IMR-90 (cell line): ENCODE measurements around the gene MEF2B. TPM values are rescaled to one million over a fixed set of nuclear protein-coding genes. Genes with fewer than 3 reads are reported as not detected.

Experiments used
- ATAC-seq: fragments of 200-7000 bp; cut with Tn5 transposase; 2 replicates; pipeline ENCODE4 v1.9.1; 2020; ENCODE audit warnings: low read depth, mild to moderate bottlenecking, moderate library complexity
- BruUV-seq: library from RNA; stranded (reverse); fragments of 400-500 nt; replicated peaks from 2 replicates; lab custom pipeline; 2021; lab: Mats Ljungman, UMichigan
- CTCF ChIA-PET: fragments of 300-600 bp; formaldehyde crosslinking; extraction: SDS; loops from one replicate; lab custom pipeline; 2021; ENCODE audit warnings: antibody characterized with exemption; lab: Yijun Ruan, JAX
- POLR2A ChIA-PET: fragments of 300-600 bp; sonication (Branson Sonifier 250); formaldehyde crosslinking; loops from one replicate; lab custom pipeline; 2022; ENCODE audit warnings: antibody characterized with exemption; ENCODE audit not compliant: unreplicated experiment; lab: Charles Lee
- DNase-seq: peaks from one replicate; pipeline ENCODE4 v3.0.0; 2013
- H2AFZ ChIP-seq: replicated peaks from 2 replicates; pipeline ENCODE3; 2013; ENCODE audit warnings: low read length, mild to moderate bottlenecking; ENCODE audit not compliant: poor library complexity
- H2AK5ac ChIP-seq: 2 replicates; pipeline ENCODE4 v1.6.1; 2013; ENCODE audit warnings: low read depth, low read length, inconsistent platforms
- H2AK9ac ChIP-seq: replicated peaks from 2 replicates; pipeline ENCODE3; 2013; ENCODE audit warnings: mild to moderate bottlenecking, low read depth, low read length, moderate library complexity; ENCODE audit not compliant: poor library complexity
- H2BK120ac ChIP-seq: 2 replicates; pipeline ENCODE4 v1.6.1; 2013; ENCODE audit warnings: low read depth, low read length, inconsistent platforms
- H2BK15ac ChIP-seq: 3 replicates; pipeline ENCODE4 v1.6.1; 2013; ENCODE audit warnings: low read depth, low read length, inconsistent platforms
- H2BK20ac ChIP-seq: 2 replicates; pipeline ENCODE4 v1.6.1; 2013; ENCODE audit warnings: low read depth, mild to moderate bottlenecking, inconsistent platforms, low read length, moderate library complexity
- H2BK5ac ChIP-seq: 2 replicates; pipeline ENCODE4 v1.6.1; 2013; ENCODE audit warnings: mild to moderate bottlenecking, low read depth, low read length, inconsistent platforms; ENCODE audit not compliant: poor library complexity, severe bottlenecking
- H3K14ac ChIP-seq: replicated peaks from 2 replicates; pipeline ENCODE4 v1.6.1; 2013; ENCODE audit warnings: low read depth, low read length, inconsistent platforms
- H3K18ac ChIP-seq: 2 replicates; pipeline ENCODE4 v1.6.1; 2013; ENCODE audit warnings: low read depth, low read length, control low read depth
- H3K23ac ChIP-seq: 2 replicates; pipeline ENCODE4 v1.6.1; 2013; ENCODE audit warnings: low read depth, low read length, inconsistent platforms
- H3K27ac ChIP-seq: 2 replicates; pipeline ENCODE4 v1.5.1; 2013; ENCODE audit warnings: mild to moderate bottlenecking, control low read depth, low read length; ENCODE audit not compliant: insufficient read depth
- H3K27me3 ChIP-seq: 2 replicates; pipeline ENCODE4 v1.6.1; 2013; ENCODE audit warnings: low read length; ENCODE audit not compliant: control insufficient read depth, insufficient read depth
- H3K36me3 ChIP-seq: 2 replicates; pipeline ENCODE4 v1.6.1; 2013; ENCODE audit warnings: low read length, mixed read lengths; ENCODE audit not compliant: control insufficient read depth, insufficient read depth
- H3K4ac ChIP-seq: 2 replicates; pipeline ENCODE4 v1.6.1; 2013; ENCODE audit warnings: low read depth, low read length, inconsistent platforms
- H3K4me1 ChIP-seq: 2 replicates; pipeline ENCODE4 v1.6.1; 2013; ENCODE audit warnings: low read length, mixed read lengths; ENCODE audit not compliant: control insufficient read depth, insufficient read depth
- H3K4me2 ChIP-seq: 2 replicates; pipeline ENCODE4 v1.6.1; 2013; ENCODE audit warnings: low read depth, mild to moderate bottlenecking, control low read depth, low read length, moderate library complexity
- H3K4me3 ChIP-seq: 2 replicates; pipeline ENCODE4 v1.5.1; 2013; ENCODE audit warnings: low read depth, mild to moderate bottlenecking, control low read depth, low read length, moderate library complexity; ENCODE audit not compliant: insufficient read depth
- H3K56ac ChIP-seq: 2 replicates; pipeline ENCODE4 v1.6.1; 2013; ENCODE audit warnings: low read length, inconsistent platforms; ENCODE audit not compliant: insufficient read depth; ENCODE audit errors: extremely low read depth
- H3K79me1 ChIP-seq, 2 experiments: 2 replicates each; pipeline ENCODE4 v1.6.1; 2013; ENCODE audit warnings: low read length in 2 of 2, inconsistent platforms in 1 of 2, low read depth in 1 of 2
- H3K9ac ChIP-seq: 2 replicates; pipeline ENCODE4 v1.6.1; 2013; ENCODE audit warnings: low read depth, low read length, control low read depth
- H3K9me1 ChIP-seq: 2 replicates; pipeline ENCODE4 v1.6.1; 2013; ENCODE audit warnings: low read length, inconsistent platforms; ENCODE audit not compliant: insufficient read depth
- H3K9me3 ChIP-seq: 2 replicates; pipeline ENCODE4 v1.6.1; 2013; ENCODE audit warnings: low read length; ENCODE audit not compliant: control insufficient read depth, insufficient read depth
- H4K20me1 ChIP-seq: 2 replicates; pipeline ENCODE4 v1.6.1; 2013; ENCODE audit warnings: low read length, inconsistent platforms; ENCODE audit not compliant: insufficient read depth
- H4K5ac ChIP-seq: 2 replicates; pipeline ENCODE4 v1.6.1; 2013; ENCODE audit warnings: mild to moderate bottlenecking, low read depth, low read length, control low read depth
- H4K8ac ChIP-seq, 2 experiments: 2 replicates each; pipeline ENCODE4 v1.6.1; 2013; ENCODE audit warnings: low read depth in 2 of 2, low read length in 2 of 2, control low read depth in 1 of 2, inconsistent platforms in 1 of 2
- H4K91ac ChIP-seq: 2 replicates; pipeline ENCODE4 v1.6.1; 2013; ENCODE audit warnings: low read depth, low read length, inconsistent platforms; ENCODE audit not compliant: insufficient read depth
- BHLHE40 ChIP-seq: fragments of 150-350 bp; IDR thresholded peaks from 2 replicates; pipeline ENCODE4 v1.6.1; 2016; ENCODE audit warnings: mild to moderate bottlenecking, low read depth, low read length
- CEBPB ChIP-seq: IDR thresholded peaks from 2 replicates; pipeline ENCODE4 v1.6.1; 2012; ENCODE audit warnings: low read depth, low read length, improper control_type of control experiment
- MAFK ChIP-seq: IDR thresholded peaks from 2 replicates; pipeline ENCODE4 v1.6.1; 2012; ENCODE audit warnings: low read depth, low read length, improper control_type of control experiment
- MXI1 ChIP-seq: IDR thresholded peaks from 2 replicates; pipeline ENCODE4 v1.6.1; 2012; ENCODE audit warnings: low read depth, mild to moderate bottlenecking, low read length, moderate library complexity, borderline replicate concordance
- RAD21 ChIP-seq: IDR thresholded peaks from 2 replicates; pipeline ENCODE4 v1.6.1; 2012; ENCODE audit warnings: low read length, improper control_type of control experiment
- SMC3 ChIP-seq: fragments of 150-350 bp; IDR thresholded peaks from 2 replicates; pipeline ENCODE4 v1.6.1; 2016; ENCODE audit warnings: low read depth, mild to moderate bottlenecking, antibody characterized with exemption, low read length, moderate library complexity
- WGBS, 2 experiments: methylation state at CpG; one replicate each; pipeline versions ENCODE4 v1.1.5 to v1.1.7; 2013; ENCODE audit warnings: missing lambda C conversion rate in 2 of 2; ENCODE audit not compliant: insufficient read length in 1 of 2; ENCODE audit errors: extremely low coverage in 2 of 2; 5-methylcytosine and 5-hydroxymethylcytosine counted together
- dilution Hi-C: fragments of 300-500 bp; cut with HindIII; formaldehyde crosslinking; loops from one replicate; pipeline ENCODE4 v1.14.3; 2018; ENCODE audit warnings: low sequenced_read_pairs; ENCODE audit not compliant: unreplicated experiment
- in situ Hi-C: fragments of 300-500 bp; cut with MboI; formaldehyde crosslinking; loops from 3 replicates; pipeline ENCODE4 v1.14.3; 2019; ENCODE audit warnings: low sequenced_read_pairs, inconsistent platforms, mixed read lengths
- intact Hi-C: fragments of 100-400 bp; cut with micrococcal nuclease; formaldehyde crosslinking; loops from 2 replicates; pipeline ENCODE4 v1.10.0; 2022
- polyA plus RNA-seq, 3 experiments: library from polyadenylated mRNA; depleted of rRNA; stranded (reverse); fragments of >200 nt; gene quantifications; 2 replicates each; pipeline ENCODE4 v1.2.3, GENCODE V29; 2012; ENCODE audit warnings: low replicate concordance in 1 of 3
- total RNA-seq: library from RNA; depleted of rRNA; stranded (reverse); fragments of >200 nt; gene quantifications from 2 replicates; pipeline ENCODE4 v1.2.3, GENCODE V29; 2012

Gene MEF2B
- total and polyA plus RNA-seq, 2 of the 4 experiments (the other 2 are of a cell fraction): 0.18 to 0.94 TPM

- Histone ChIP-seq H3K4me3 (no peak overlapping the region), H3K23ac (no peak overlapping the region), H2BK20ac (no peak overlapping the region), H3K9me3 (0 out of 2 replicates have a peak, but pooled peaks cover 2% of the 10 kb centered on the region), H3K4me2 (no peak overlapping the region), H3K9ac (no peak overlapping the region), H3K4ac (no peak overlapping the region), H3K18ac (no peak overlapping the region), H2BK120ac (no peak overlapping the region), H2BK5ac (no peak overlapping the region), H2BK15ac (no peak overlapping the region), H4K5ac (no peak overlapping the region), H3K9me1 (no peaks in the 10 kb centered on the region), H2AK5ac (no peak overlapping the region), H3K14ac (no peak overlapping the region), H4K91ac (no peak overlapping the region), H3K79me1 (no peaks in the 10 kb centered on the region), H2AFZ (no peak overlapping the region), H3K56ac (no peak overlapping the region), H3K27ac (no peak overlapping the region), H3K4me1 (no peaks in the 10 kb centered on the region), H3K36me3 (peaks cover 11% of the 10 kb centered on the region; the same call in 1 of the 2 replicates), H4K20me1 (no peaks in the 10 kb centered on the region), H3K27me3 (no peaks in the 10 kb centered on the region), H2AK9ac (no peak overlapping the region), H4K8ac (no peak overlapping the region)
- intact Hi-C loops: no loop called here
- no CpG with 5 or more reads among the region's 1 CpG for WGBS, 2 experiments
- no TSS peak for BruUV-seq
- ChIA-PET CTCF (interaction anchor here (0.6 kb wide), 1 partner anchor 44 kb away, joined by 3 read pairs; no protein-coding TSS in a partner anchor), POLR2A (no interaction called here)
- TF ChIP-seq BHLHE40: no peak
- TF ChIP-seq CEBPB: no peak
- no peak for TF ChIP-seq RAD21
- TF ChIP-seq SMC3: no peak
- TF ChIP-seq MXI1: no peak
- no peak for TF ChIP-seq MAFK
- no peak for DNase-seq
- in situ Hi-C loops: no loop called here
- no peak for ATAC-seq
- dilution Hi-C loops: no loop called here
Measured at GRCh38 chr19:19122902-19123301, 47.2 kb downstream of the MEF2B start.
